Measurements from ENCODE around the gene GMDS.

The GMDS gene

GRCh38 chr6:1667012-1667804 is 578.2 kb downstream of the GMDS start:
- H3K4me3 ChIP-seq (ENCODE audit: low read length, poor library complexity, severe bottlenecking) = no peak overlapping the region

GRCh38 chr6:1665214-1665613 is 580.2 kb downstream of the GMDS start:
- TF ChIP-seq EZH2phosphoT487 (IDR thresholded peaks at IDR 0.05; ENCODE audit: borderline replicate concordance) = no peak
- TF ChIP-seq CTCF (conservative IDR thresholded peaks at IDR 0.05; ENCODE audit: low read length) = no peak
- Histone ChIP-seq H3K27me3 (ENCODE audit: insufficient read depth, low read length, poor library complexity, severe bottlenecking) (no peaks in the 10 kb centered on the region), H3K36me3 (ENCODE audit: insufficient read depth, low read length) (no peaks in the 10 kb centered on the region), H3K4me3 (ENCODE audit: low read length, poor library complexity, severe bottlenecking) (no peak overlapping the region), H2AFZ (ENCODE audit: low read length) (no peak overlapping the region), H4K20me1 (ENCODE audit: insufficient read depth, low read length, poor library complexity, severe bottlenecking) (no peaks in the 10 kb centered on the region), H3F3A (ENCODE audit: low read depth) (no peaks in the 10 kb centered on the region), H3K4me2 (ENCODE audit: low read depth, low read length, poor library complexity, severe bottlenecking) (no peak overlapping the region), H3K9me2 (replicated peaks; ENCODE audit: low read depth, low read length) (no peaks in the 10 kb centered on the region), H3K9ac (ENCODE audit: low read depth, low read length, poor library complexity, severe bottlenecking) (no peak overlapping the region), H3K4me1 (ENCODE audit: insufficient read depth, low read length, poor library complexity, severe bottlenecking) (peaks cover 20% of the 10 kb centered on the region), H3K9me3 (ENCODE audit: insufficient read depth, low read depth, low read length) (no peaks in the 10 kb centered on the region), H3K79me2 (ENCODE audit: insufficient read depth, low read length) (no peaks in the 10 kb centered on the region)

More at GRCh38 chr6:1667012-1667804, 578.2 kb downstream of the GMDS start:
- TF ChIP-seq EZH2phosphoT487 (IDR thresholded peaks at IDR 0.05; ENCODE audit: borderline replicate concordance) (no peak), CTCF (conservative IDR thresholded peaks at IDR 0.05; ENCODE audit: low read length) (no peak)
- H4K20me1 ChIP-seq (ENCODE audit: insufficient read depth, low read length, poor library complexity, severe bottlenecking) = no peaks in the 10 kb centered on the region
- H3K9me2 ChIP-seq (replicated peaks; ENCODE audit: low read depth, low read length) = no peaks in the 10 kb centered on the region
- peaks cover 31% of the 10 kb centered on the region for H3K4me1 ChIP-seq (ENCODE audit: insufficient read depth, low read length, poor library complexity, severe bottlenecking)
- no peak overlapping the region for H2AFZ ChIP-seq (ENCODE audit: low read length)
- H3K9ac ChIP-seq (ENCODE audit: low read depth, low read length, poor library complexity, severe bottlenecking) = no peak overlapping the region
- H3K4me2 ChIP-seq (ENCODE audit: low read depth, low read length, poor library complexity, severe bottlenecking) = no peak overlapping the region
- no peaks in the 10 kb centered on the region for H3K27me3 ChIP-seq (ENCODE audit: insufficient read depth, low read length, poor library complexity, severe bottlenecking)
- H3F3A ChIP-seq (ENCODE audit: low read depth) = no peaks in the 10 kb centered on the region
- H3K79me2 ChIP-seq (ENCODE audit: insufficient read depth, low read length) = no peaks in the 10 kb centered on the region
- no peaks in the 10 kb centered on the region for H3K9me3 ChIP-seq (ENCODE audit: insufficient read depth, low read depth, low read length)
- no peaks in the 10 kb centered on the region for H3K36me3 ChIP-seq (ENCODE audit: insufficient read depth, low read length)

GRCh38 chr6:1664329-1664728 is 581.1 kb downstream of the GMDS start:
- no peaks in the 10 kb centered on the region for H3K9me3 ChIP-seq (ENCODE audit: insufficient read depth, low read depth, low read length)
- no peaks in the 10 kb centered on the region for H3K36me3 ChIP-seq (ENCODE audit: insufficient read depth, low read length)
- H3K4me1 ChIP-seq (ENCODE audit: insufficient read depth, low read length, poor library complexity, severe bottlenecking) = peaks cover 18% of the 10 kb centered on the region
- H3K4me3 ChIP-seq (ENCODE audit: low read length, poor library complexity, severe bottlenecking) = no peak overlapping the region
- no peaks in the 10 kb centered on the region for H3K79me2 ChIP-seq (ENCODE audit: insufficient read depth, low read length)
- no peak overlapping the region for H3K4me2 ChIP-seq (ENCODE audit: low read depth, low read length, poor library complexity, severe bottlenecking)
- no peaks in the 10 kb centered on the region for H4K20me1 ChIP-seq (ENCODE audit: insufficient read depth, low read length, poor library complexity, severe bottlenecking)
- H3F3A ChIP-seq (ENCODE audit: low read depth) = no peaks in the 10 kb centered on the region
- no peak overlapping the region for H3K9ac ChIP-seq (ENCODE audit: low read depth, low read length, poor library complexity, severe bottlenecking)
- H2AFZ ChIP-seq (ENCODE audit: low read length) = no peak overlapping the region
- no peaks in the 10 kb centered on the region for H3K27me3 ChIP-seq (ENCODE audit: insufficient read depth, low read length, poor library complexity, severe bottlenecking)
- no peak for TF ChIP-seq CTCF (conservative IDR thresholded peaks at IDR 0.05; ENCODE audit: low read length)
- no peak for TF ChIP-seq EZH2phosphoT487 (IDR thresholded peaks at IDR 0.05; ENCODE audit: borderline replicate concordance)
- H3K9me2 ChIP-seq (replicated peaks; ENCODE audit: low read depth, low read length) = no peaks in the 10 kb centered on the region

All from Loucy (cell line).